ENCODE data around the gene RYR3. TPM values are rescaled to one million over a fixed set of nuclear protein-coding genes. Genes with fewer than 3 reads are reported as not detected.

Gene RYR3
- total RNA-seq, 4 donors from 2014 or later: 0.38 to 1.8 (median 1.2) TPM

- DNase-seq (ENCODE audit: low spot score in 2 of 2): no peak
- H3K4me3 ChIP-seq (ENCODE audit: low read depth, poor library complexity, severe bottlenecking): no peak overlapping the region
- 40 to 42% methylated on average over 4 of the region's 4 CpGs for WGBS, 2 donors
- intact Hi-C loops (cut with DNase I; ENCODE audit: low total_unique reads): no loop called here
- TF ChIP-seq POLR2A (IDR thresholded peaks at IDR 0.05): no peak
- TF ChIP-seq, protein P1, sequence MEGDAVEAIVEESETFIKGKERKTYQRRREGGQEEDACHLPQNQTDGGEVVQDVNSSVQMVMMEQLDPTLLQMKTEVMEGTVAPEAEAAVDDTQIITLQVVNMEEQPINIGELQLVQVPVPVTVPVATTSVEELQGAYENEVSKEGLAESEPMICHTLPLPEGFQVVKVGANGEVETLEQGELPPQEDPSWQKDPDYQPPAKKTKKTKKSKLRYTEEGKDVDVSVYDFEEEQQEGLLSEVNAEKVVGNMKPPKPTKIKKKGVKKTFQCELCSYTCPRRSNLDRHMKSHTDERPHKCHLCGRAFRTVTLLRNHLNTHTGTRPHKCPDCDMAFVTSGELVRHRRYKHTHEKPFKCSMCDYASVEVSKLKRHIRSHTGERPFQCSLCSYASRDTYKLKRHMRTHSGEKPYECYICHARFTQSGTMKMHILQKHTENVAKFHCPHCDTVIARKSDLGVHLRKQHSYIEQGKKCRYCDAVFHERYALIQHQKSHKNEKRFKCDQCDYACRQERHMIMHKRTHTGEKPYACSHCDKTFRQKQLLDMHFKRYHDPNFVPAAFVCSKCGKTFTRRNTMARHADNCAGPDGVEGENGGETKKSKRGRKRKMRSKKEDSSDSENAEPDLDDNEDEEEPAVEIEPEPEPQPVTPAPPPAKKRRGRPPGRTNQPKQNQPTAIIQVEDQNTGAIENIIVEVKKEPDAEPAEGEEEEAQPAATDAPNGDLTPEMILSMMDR (IDR thresholded peaks at IDR 0.05): no peak
Measured at GRCh38 chr15:33675246-33675645, 364.5 kb downstream of the RYR3 start.

DNA sequence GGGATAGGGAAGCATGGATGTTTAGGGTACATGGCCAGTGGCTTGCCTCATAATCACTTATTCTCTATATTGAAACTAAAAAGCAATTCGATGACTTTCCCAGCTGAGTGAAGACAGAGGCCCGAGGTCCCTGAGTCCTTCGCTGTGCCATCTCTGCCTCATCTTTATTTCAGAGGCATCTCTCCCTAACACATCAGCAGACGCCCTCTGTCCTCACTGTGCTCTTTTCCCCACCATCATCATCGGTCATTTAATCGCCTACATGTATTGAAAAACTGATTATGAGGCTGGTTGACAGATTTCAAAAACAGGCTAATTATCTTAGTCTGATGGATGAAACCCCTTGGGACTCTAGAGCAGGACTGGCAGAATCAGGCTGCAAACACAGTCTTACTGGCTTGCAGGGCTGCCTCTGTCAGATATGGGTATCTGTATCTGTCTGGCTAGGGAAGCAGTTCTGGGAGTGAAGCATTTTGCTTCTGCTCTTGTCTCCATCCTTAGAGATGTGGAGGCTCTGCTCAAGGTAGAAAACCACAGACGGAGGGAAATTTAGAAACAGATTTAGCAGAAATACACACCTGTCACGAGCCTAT, 366.6 kb downstream of the RYR3 start:
- intact Hi-C loops (cut with DNase I; ENCODE audit: low total_unique reads): no loop called here

GRCh38 chr15:33678176-33678575, 367.4 kb downstream of the RYR3 start:
- intact Hi-C loops (cut with DNase I; ENCODE audit: low total_unique reads): no loop called here
- WGBS, 2 donors: 59 to 60% methylated on average over 3 of the region's 3 CpGs
- no peak for DNase-seq (ENCODE audit: low spot score in 2 of 2)
- TF ChIP-seq, protein P1 (IDR thresholded peaks at IDR 0.05): no peak
- TF ChIP-seq POLR2A (IDR thresholded peaks at IDR 0.05): no peak
- H3K4me3 ChIP-seq (ENCODE audit: low read depth, poor library complexity, severe bottlenecking): no peak overlapping the region

More for the DNA sequence above, 366.6 kb downstream of the RYR3 start:
- no peak for DNase-seq (ENCODE audit: low spot score in 2 of 2)
- TF ChIP-seq POLR2A (IDR thresholded peaks at IDR 0.05): no peak
- TF ChIP-seq, protein P1 (IDR thresholded peaks at IDR 0.05): no peak
- WGBS, 2 donors: 88 to 90% methylated on average over 8 of the region's 8 CpGs
- no peak overlapping the region for H3K4me3 ChIP-seq (ENCODE audit: low read depth, poor library complexity, severe bottlenecking)

DNA sequence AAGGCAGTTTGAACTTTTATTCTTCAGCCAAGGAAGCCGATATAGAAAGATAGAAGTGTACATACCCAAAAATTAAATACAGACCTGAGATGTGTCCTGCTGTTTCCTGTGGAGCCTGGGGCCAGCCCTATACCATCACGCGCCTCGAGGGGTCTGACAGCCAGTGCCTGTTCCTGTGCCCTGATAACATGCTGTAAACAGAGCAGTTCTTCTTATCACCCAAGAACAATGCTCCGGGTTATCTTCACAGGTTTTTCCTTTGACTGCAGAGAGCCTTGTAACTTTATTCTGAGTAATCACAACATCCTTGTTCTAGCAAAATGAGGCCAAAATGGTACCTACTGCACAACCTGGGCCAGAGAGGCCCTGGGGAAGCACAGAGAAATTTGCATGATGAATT, 367.8 kb downstream of the RYR3 start:
- DNase-seq (ENCODE audit: low spot score in 2 of 2): no peak
- WGBS, 2 donors: 75 to 80% methylated on average over 5 of the region's 5 CpGs
- H3K4me3 ChIP-seq (ENCODE audit: low read depth, poor library complexity, severe bottlenecking): no peak overlapping the region
- no peak for TF ChIP-seq POLR2A (IDR thresholded peaks at IDR 0.05)
- TF ChIP-seq, protein P1 (IDR thresholded peaks at IDR 0.05): no peak
- intact Hi-C loops (cut with DNase I; ENCODE audit: low total_unique reads): no loop called here

- intact Hi-C loops (cut with DNase I; ENCODE audit: low total_unique reads): no loop called here
- DNase-seq (ENCODE audit: low spot score in 2 of 2): no peak
- 62 to 84% methylated on average over 2 of the region's 2 CpGs for WGBS, 2 donors
- H3K4me3 ChIP-seq (ENCODE audit: low read depth, poor library complexity, severe bottlenecking): no peak overlapping the region
- TF ChIP-seq, protein P1 (IDR thresholded peaks at IDR 0.05): no peak
- no peak for TF ChIP-seq POLR2A (IDR thresholded peaks at IDR 0.05)
Measured at GRCh38 chr15:33679061-33679460, 368.3 kb downstream of the RYR3 start.

- H3K4me3 ChIP-seq (ENCODE audit: low read depth, poor library complexity, severe bottlenecking): no peak overlapping the region
- WGBS, 2 donors: 77 to 81% methylated on average over 5 of the region's 5 CpGs
- intact Hi-C loops (cut with DNase I; ENCODE audit: low total_unique reads): no loop called here
- TF ChIP-seq, protein P1 (IDR thresholded peaks at IDR 0.05): no peak
- TF ChIP-seq POLR2A (IDR thresholded peaks at IDR 0.05): no peak
- DNase-seq (ENCODE audit: low spot score in 2 of 2): no peak
Measured at GRCh38 chr15:33680336-33680735, 369.6 kb downstream of the RYR3 start.

Data from lower leg skin (tissue), 4 donors.